Aorta (tissue), 5 donors: ENCODE measurements around the gene HYAL3. TPM values are rescaled to one million over a fixed set of nuclear protein-coding genes. Genes with fewer than 3 reads are reported as not detected.

Experiments
- ATAC-seq: fragments of 200-7000 bp; cut with Tn5 transposase; one replicate; pipeline ENCODE4 v1.9.1; 2022; ENCODE audit warnings: moderate library complexity; ENCODE audit not compliant: low FRiP score
- DNase-seq, 2 donors: peaks; one replicate each; pipeline ENCODE4 v3.0.0-alpha.2; 2020
- H3K27ac ChIP-seq, 2 donors: one replicate each; pipeline ENCODE4 v1.5.1; 2013; ENCODE audit warnings: low read length in 2 of 2, mild to moderate bottlenecking in 2 of 2, moderate library complexity in 2 of 2, control low read depth in 1 of 2, inconsistent platforms in 1 of 2, low read depth in 1 of 2
- H3K27me3 ChIP-seq, 2 donors: one replicate each; pipeline ENCODE4 v1.6.1; 2013; ENCODE audit warnings: control low read depth in 1 of 2, low read length in 1 of 2, mild to moderate bottlenecking in 1 of 2, moderate library complexity in 1 of 2; ENCODE audit not compliant: insufficient read depth in 2 of 2, control insufficient read depth in 1 of 2
- H3K36me3 ChIP-seq, 2 donors: one replicate each; pipeline ENCODE4 v1.6.1; 2013; ENCODE audit warnings: control low read depth in 1 of 2, low read length in 1 of 2, mild to moderate bottlenecking in 1 of 2; ENCODE audit not compliant: insufficient read depth in 2 of 2, control insufficient read depth in 1 of 2
- H3K4me1 ChIP-seq, 2 donors: one replicate each; pipeline ENCODE4 v1.6.1; 2013; ENCODE audit warnings: low read length in 2 of 2, control low read depth in 1 of 2, mild to moderate bottlenecking in 1 of 2, moderate library complexity in 1 of 2; ENCODE audit not compliant: insufficient read depth in 2 of 2, control insufficient read depth in 1 of 2
- H3K4me3 ChIP-seq, 2 donors: one replicate each; pipeline ENCODE4 v1.5.1; 2013; ENCODE audit warnings: low read length in 2 of 2, control low read depth in 1 of 2, mild to moderate bottlenecking in 1 of 2
- H3K9me3 ChIP-seq: one replicate; pipeline ENCODE4 v1.6.1; 2013; ENCODE audit warnings: mild to moderate bottlenecking, low read length; ENCODE audit not compliant: control insufficient read depth
- WGBS, 2 donors: extraction: QIAGEN DNeasy Blood & Tissue Kit; methylation state at CpG; one replicate each; pipeline ENCODE4 v1.1.7; 2013; 5-methylcytosine and 5-hydroxymethylcytosine counted together
- intact Hi-C, 2 donors: fragments of 100-400 bp; cut with DNase I; formaldehyde crosslinking; loops; one replicate each; pipeline versions ENCODE4 v1.14.2 to v1.15.0; 2022
- polyA plus RNA-seq, 2 donors: library from polyadenylated mRNA; stranded (reverse); fragments of 200-250 nt; gene quantifications; one replicate each; pipeline ENCODE4 v1.2.3, GENCODE V29; 2013
- total RNA-seq, 2 donors: library from RNA; stranded (reverse); fragmentation: NEBNext Ultra II Directional; extraction: Animal tissue kit (Norgen Biotek cat#: 25700); gene quantifications; one replicate each; pipeline ENCODE4 v1.2.1, GENCODE V29; 2021
- donor health status: healthy with polysubstance abuse.
- donor health status: Bipolar disorder and iron deficiency.
- donor health status: DM: no; HTN: no; CAD: no.
- donor health status: DM: no; HTN: no; CAD: no.
- donor health status: DM: yes; HTN: yes; CAD: no.

HYAL3 gene
- total and polyA plus RNA-seq, 4 donors: 0.63 to 5.1 (median 2.5) TPM

DNA sequence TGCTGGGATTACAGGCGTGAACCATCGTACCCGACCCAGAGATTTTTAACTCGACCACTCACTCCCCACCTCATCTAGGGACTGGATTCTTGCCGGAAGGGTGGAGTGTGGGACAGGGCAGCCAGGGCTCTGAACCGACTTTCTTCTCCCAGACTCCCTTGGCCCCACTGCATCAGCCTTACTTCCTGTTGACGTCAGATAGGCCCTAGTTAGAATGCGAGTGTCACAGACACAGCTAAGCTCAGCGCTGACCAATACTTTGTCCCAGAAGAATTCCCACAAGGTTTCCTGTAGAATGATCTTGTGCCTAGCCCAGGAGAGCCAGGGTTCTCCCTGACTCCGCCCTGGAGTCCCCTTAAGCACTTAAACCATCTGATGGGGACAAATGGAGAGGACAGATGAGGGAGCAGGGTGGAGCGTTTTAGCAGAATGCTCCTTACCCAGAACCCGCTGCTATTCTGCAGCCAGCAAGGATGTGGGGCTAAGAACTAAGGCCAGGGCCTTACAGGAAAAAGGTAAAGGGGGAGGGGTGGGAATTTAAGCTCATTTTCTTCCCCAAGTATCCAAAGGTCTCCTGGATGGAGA is 34.6 kb upstream of the HYAL3 start:
- intact Hi-C loops: no loop called here
- ATAC-seq: no peak
- peaks cover 0 to 5% of the 10 kb centered on the region in 2 donors for H3K4me1 ChIP-seq

DNA sequence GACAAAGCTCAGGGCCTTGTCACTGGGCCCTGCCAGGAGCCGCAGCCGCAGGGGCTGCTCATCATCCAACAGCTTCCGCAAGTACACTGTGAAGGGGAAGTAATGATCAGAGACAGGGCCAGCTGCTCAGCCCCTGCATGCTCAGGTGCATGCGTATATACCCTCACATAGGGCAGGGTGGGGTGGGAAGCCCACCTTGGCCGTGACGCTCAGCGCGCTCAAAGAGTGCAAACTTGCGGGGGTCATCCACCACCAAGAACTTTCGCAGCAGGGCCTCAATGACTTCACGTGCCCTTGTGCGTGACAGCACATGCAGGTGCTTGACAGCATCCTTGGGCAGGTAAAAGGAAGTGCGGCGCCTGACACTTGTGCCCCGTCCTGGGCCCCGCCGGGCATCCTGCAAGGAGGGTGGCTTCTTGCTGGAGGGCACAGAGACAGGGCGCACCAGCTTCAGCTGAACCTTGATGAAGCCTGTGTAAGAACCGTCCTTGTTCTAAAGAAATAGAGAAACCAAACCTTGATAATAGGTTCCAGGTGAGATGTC is 32.2 kb upstream of the HYAL3 start:
- no peak overlapping the region for H3K27ac ChIP-seq
- intact Hi-C loops: no loop called here
- DNase-seq (no peak), ATAC-seq (no peak)
- no peaks in the 10 kb centered on the region for H3K9me3 ChIP-seq
- H3K4me1 ChIP-seq: peaks cover 0 to 5% of the 10 kb centered on the region in 2 donors
- peaks cover 0 to 7% of the 10 kb centered on the region in 2 donors for H3K36me3 ChIP-seq
- 95% methylated on average over 19 of the region's 19 CpGs for WGBS, 2 donors
- H3K27me3 ChIP-seq: no peaks in the 10 kb centered on the region
- H3K4me3 ChIP-seq: no peak overlapping the region

More for the DNA sequence above, 34.6 kb upstream of the HYAL3 start:
- WGBS, 2 donors: 34 to 43% methylated on average over 12 of the region's 12 CpGs
- peaks cover 0 to 7% of the 10 kb centered on the region in 2 donors for H3K36me3 ChIP-seq
- no peak overlapping the region for H3K4me3 ChIP-seq
- DNase-seq: no peak
- peak overlapping the region in 1 of 2 donors; percentile 35 for H3K27ac ChIP-seq
- H3K9me3 ChIP-seq: no peaks in the 10 kb centered on the region
- no peaks in the 10 kb centered on the region for H3K27me3 ChIP-seq

DNA sequence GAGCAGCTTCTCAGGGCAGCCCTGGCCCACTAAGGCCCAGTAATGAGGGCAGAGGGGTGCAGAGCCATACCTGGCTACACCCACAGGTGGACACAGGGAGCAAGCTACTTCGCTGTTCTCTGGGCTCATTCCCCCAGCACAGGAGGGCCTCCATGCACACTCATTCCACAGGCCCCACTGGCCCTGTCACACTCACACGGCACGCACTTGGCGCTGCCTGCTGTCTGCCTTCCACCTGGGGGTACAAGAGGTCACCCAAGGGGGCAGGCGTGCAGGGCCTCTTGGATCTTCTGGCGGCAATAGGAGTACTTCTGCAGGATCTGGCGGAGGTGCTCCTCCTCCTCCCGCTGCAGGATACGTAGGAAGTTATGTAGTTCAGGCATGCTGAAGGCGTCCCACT is 31.1 kb upstream of the HYAL3 start:
- no peak for ATAC-seq
- H3K27me3 ChIP-seq: no peaks in the 10 kb centered on the region
- no peaks in the 10 kb centered on the region for H3K9me3 ChIP-seq
- 89 to 90% methylated on average over 10 of the region's 10 CpGs for WGBS, 2 donors
- DNase-seq: peak in 1 of 2 donors; percentile 42
- H3K4me1 ChIP-seq: peaks cover 0 to 5% of the 10 kb centered on the region in 2 donors
- intact Hi-C loops: no loop called here
- no peak overlapping the region for H3K27ac ChIP-seq
- no peak overlapping the region for H3K4me3 ChIP-seq
- peaks cover 0 to 7% of the 10 kb centered on the region in 2 donors for H3K36me3 ChIP-seq

DNA sequence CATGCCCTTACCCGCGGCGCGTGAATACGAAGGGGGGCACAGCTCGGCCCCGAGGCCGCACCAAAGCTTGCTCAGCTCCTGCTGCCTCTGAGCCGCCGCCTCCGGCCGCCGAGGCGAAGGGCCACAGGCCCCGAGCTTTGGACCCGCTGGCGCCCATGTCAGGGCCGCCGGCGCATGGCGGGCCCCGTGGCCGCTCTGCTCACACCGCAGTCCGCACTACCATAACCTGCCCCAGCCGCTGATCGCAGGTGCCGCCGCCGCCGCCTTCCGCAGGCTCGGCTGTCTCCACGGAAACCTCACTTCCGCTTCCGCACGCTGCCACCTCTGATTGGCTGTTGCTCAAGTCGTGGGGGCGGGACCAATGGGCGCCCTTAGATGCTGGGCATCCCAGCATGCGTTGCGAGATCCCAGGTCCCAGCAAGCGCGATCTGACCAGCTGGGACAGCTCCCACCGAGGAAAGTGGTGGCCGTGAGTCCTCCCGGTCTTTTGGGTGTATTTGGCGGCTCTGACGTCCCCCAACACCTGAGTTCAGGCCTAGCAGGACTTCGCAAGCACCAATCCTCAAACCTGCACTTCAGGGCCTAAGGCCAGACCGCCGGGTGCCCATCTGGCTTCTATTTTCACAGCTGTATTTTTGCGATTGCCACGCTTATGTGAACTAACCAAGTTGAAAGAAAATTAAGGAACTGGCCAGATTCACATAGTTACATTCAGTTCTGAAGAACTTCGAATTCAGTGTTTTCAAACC is 28.9 kb upstream of the HYAL3 start, which contains the start of gene TUSC2:
Gene TUSC2 (minus strand): TSS at position 281 of the 749 bp plus-strand sequence. CDS start 124 bp downstream, at position 157.
- ATAC-seq: peak; percentile 92
- WGBS, 2 donors: 1% methylated on average over 49 to 55 of the region's 55 CpGs
- H3K36me3 ChIP-seq: peaks cover 0 to 7% of the 10 kb centered on the region in 2 donors

GRCh38 chr3:50327129-50327528 is 27.9 kb upstream of the HYAL3 start:
- H3K9me3 ChIP-seq: no peaks in the 10 kb centered on the region
- peaks cover 0 to 7% of the 10 kb centered on the region in 2 donors for H3K36me3 ChIP-seq
- H3K27ac ChIP-seq: no peak overlapping the region
- H3K27me3 ChIP-seq: no peaks in the 10 kb centered on the region
- intact Hi-C loops: no loop called here
- H3K4me1 ChIP-seq: no peaks in the 10 kb centered on the region
- DNase-seq (peak in 1 of 2 donors; percentile 38), ATAC-seq (no peak)
- WGBS, 2 donors: 69 to 71% methylated on average over 4 of the region's 4 CpGs
- H3K4me3 ChIP-seq: peak overlapping the region; percentile 12 to 81

More for the DNA sequence above, 28.9 kb upstream of the HYAL3 start, which contains the start of gene TUSC2:
- intact Hi-C loops: no loop called here
- no peaks in the 10 kb centered on the region for H3K4me1 ChIP-seq
- DNase-seq: peak; percentile 98 to 99
- H3K27ac ChIP-seq: peak within 1 kb of the TSS in 1 of 2 donors; percentile 29
- no peaks in the 10 kb centered on the region for H3K9me3 ChIP-seq
- peak within 1 kb of the TSS; percentile 12 to 81 for H3K4me3 ChIP-seq
- H3K27me3 ChIP-seq: no peaks in the 10 kb centered on the region

DNA sequence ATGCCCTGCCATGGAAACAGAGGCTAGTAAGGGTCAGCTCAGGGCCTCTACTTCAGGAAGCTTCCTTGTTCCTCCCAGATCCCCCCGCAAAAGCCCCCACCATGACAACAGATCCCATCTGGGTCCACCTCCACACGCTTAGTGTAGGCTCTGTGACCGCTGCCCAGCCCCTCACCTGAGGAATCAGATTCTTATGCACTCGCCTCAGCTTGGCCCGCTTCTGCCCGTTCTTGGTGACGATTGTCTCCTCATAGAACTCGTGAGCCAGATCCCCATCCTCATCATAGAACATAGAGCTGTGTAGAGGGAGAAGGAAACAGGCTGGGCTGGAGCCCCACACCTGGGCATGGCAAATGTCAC is 27.0 kb upstream of the HYAL3 start:
- Histone ChIP-seq H3K4me3 (no peak overlapping the region), H3K36me3 (peaks cover 0 to 7% of the 10 kb centered on the region in 2 donors), H3K27ac (no peak overlapping the region), H3K27me3 (no peaks in the 10 kb centered on the region), H3K9me3 (no peaks in the 10 kb centered on the region), H3K4me1 (no peaks in the 10 kb centered on the region)
- ATAC-seq (no peak), DNase-seq (no peak)
- intact Hi-C loops: no loop called here
- WGBS, 2 donors: 81 to 88% methylated on average over 8 of the region's 8 CpGs

DNA sequence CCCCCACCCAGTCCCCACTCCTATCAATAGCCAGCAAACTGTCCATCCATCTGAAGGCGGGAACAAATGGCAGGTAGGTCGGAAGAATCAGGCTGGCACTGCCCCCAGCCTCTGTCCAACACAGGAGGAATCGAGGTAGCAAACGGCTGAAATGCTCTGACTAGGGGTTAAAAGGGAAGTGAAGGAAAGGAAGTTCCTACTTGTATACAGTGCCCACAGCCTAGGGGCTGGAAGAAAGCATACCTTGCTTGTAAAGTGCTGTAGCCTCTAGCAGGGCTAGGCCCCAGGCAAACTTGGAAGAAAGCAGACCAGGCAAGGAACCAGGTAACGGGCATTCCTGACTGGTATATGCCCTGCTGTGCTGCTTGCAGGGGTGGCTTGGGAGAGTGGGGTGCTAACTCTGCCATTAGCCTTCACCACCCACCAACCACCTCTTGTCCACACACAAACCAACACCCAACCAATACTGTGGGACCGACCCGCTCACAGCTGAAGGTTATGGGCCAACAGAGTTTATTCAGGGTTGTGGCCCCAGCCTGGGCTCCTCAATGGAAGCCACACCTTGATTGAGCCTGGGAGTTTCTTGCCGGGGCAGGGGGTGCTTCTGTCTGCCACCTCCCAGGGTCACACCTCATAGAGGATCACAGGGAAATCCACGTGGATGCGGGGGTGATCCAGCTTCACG is 26.4 kb upstream of the HYAL3 start:
- no peak for ATAC-seq
- DNase-seq: peak in 1 of 2 donors; percentile 42
- H3K9me3 ChIP-seq: no peaks in the 10 kb centered on the region
- no peak overlapping the region for H3K4me3 ChIP-seq
- H3K27ac ChIP-seq: no peak overlapping the region
- intact Hi-C loops: no loop called here
- H3K36me3 ChIP-seq: peaks cover 0 to 7% of the 10 kb centered on the region in 2 donors
- 85% methylated on average over 11 of the region's 11 CpGs for WGBS, 2 donors
- no peaks in the 10 kb centered on the region for H3K4me1 ChIP-seq
- H3K27me3 ChIP-seq: no peaks in the 10 kb centered on the region

GRCh38 chr3:50325113-50325480 is 25.9 kb upstream of the HYAL3 start:
- H3K27ac ChIP-seq: no peak overlapping the region
- H3K9me3 ChIP-seq: no peaks in the 10 kb centered on the region
- H3K4me3 ChIP-seq: no peak overlapping the region
- H3K4me1 ChIP-seq: no peaks in the 10 kb centered on the region
- ATAC-seq (no peak), DNase-seq (peak in 1 of 2 donors; percentile 37)
- WGBS, 2 donors: 83 to 87% methylated on average over 2 of the region's 2 CpGs
- intact Hi-C loops: no loop called here
- H3K27me3 ChIP-seq: no peaks in the 10 kb centered on the region
- H3K36me3 ChIP-seq: peaks cover 0 to 2% of the 10 kb centered on the region in 2 donors
